K562 (cell line): ENCODE data around the gene COL10A1. TPM values are rescaled to one million over a fixed set of nuclear protein-coding genes. Genes with fewer than 3 reads are reported as not detected.

Source experiments
- ATAC-seq: fragments of 200-7000 bp; cut with Tn5 transposase; 3 replicates; pipeline ENCODE4 v1.9.1; 2020; ENCODE audit warnings: moderate library complexity
- BruUV-seq: library from RNA; stranded (reverse); fragments of 400-500 nt; replicated peaks from 2 replicates; lab custom pipeline; 2021; lab: Mats Ljungman, UMichigan
- CTCF ChIA-PET: fragments of 300-600 bp; formaldehyde crosslinking; extraction: SDS; loops from one replicate; lab custom pipeline; 2021; ENCODE audit warnings: low intra/inter-chr PET ratio; lab: Yijun Ruan, JAX
- POLR2A ChIA-PET: fragments of 300-600, 350-650 bp; sonication (Branson Sonifier 250); formaldehyde crosslinking; extraction: SDS; loops from one replicate; lab custom pipeline; 2021; ENCODE audit warnings: antibody characterized with exemption, inconsistent platforms; lab: Yijun Ruan, JAX
- DNase-seq, 4 experiments: peaks; one replicate each; pipeline versions ENCODE4 v3.0.0 to v3.0.0-alpha.2; 2011 to 2018; ENCODE audit warnings: low spot score in 3 of 4, mixed read lengths in 3 of 4; ENCODE audit errors: extremely low read depth in 1 of 4
- FAIRE-seq: peaks from 2 replicates; lab custom pipeline; 2011; peaks lifted over from hg19 to GRCh38; lab: Jason Lieb, UNC
- H2AFZ ChIP-seq: 2 replicates; pipeline ENCODE4 v1.6.0; 2011; ENCODE audit warnings: low read depth, low read length, control low read depth, inconsistent platforms
- H3K27ac ChIP-seq: fragments of 200-600 bp; 3 replicates; pipeline ENCODE4 v1.8.0; 2011; ENCODE audit warnings: low read depth, mild to moderate bottlenecking, control low read depth, inconsistent platforms, low read length, moderate library complexity, mixed read lengths; ENCODE audit errors: extremely low read depth
- H3K27me3 ChIP-seq, 2 experiments: fragments of 300-600 bp in 1 of 2; 2 replicates in 1 of 2; 3 replicates in 1 of 2; pipeline versions ENCODE4 v1.6.0 to v1.8.0; 2011; ENCODE audit warnings: inconsistent platforms in 2 of 2, low read length in 2 of 2, mild to moderate bottlenecking in 1 of 2, mixed read lengths in 1 of 2, moderate library complexity in 1 of 2; ENCODE audit not compliant: control insufficient read depth in 2 of 2, insufficient read depth in 2 of 2
- H3K36me3 ChIP-seq: fragments of 300-600 bp; 3 replicates; pipeline ENCODE4 v1.8.0; 2011; ENCODE audit warnings: mild to moderate bottlenecking, low read length, inconsistent platforms; ENCODE audit not compliant: control insufficient read depth, insufficient read depth
- H3K4me1 ChIP-seq, 2 experiments: fragments of 200-600 bp in 1 of 2; replicated peaks in 1 of 2; 2 replicates in 1 of 2; 3 replicates in 1 of 2; pipeline versions ENCODE4 v1.5.1 to v1.8.0; 2011; ENCODE audit warnings: inconsistent platforms in 2 of 2, low read length in 2 of 2, mild to moderate bottlenecking in 1 of 2, mixed read lengths in 1 of 2, moderate library complexity in 1 of 2; ENCODE audit not compliant: control insufficient read depth in 2 of 2, insufficient read depth in 2 of 2
- H3K4me2 ChIP-seq: 2 replicates; pipeline ENCODE4 v1.6.1; 2011; ENCODE audit warnings: low read length, control low read depth, inconsistent platforms, mixed read lengths; ENCODE audit not compliant: insufficient read depth
- H3K4me3 ChIP-seq: fragments of 200-600 bp; sonication (generic), shearing (Covaris generic); 2 replicates; pipeline ENCODE4 v1.5.1; 2016; ENCODE audit warnings: control low read depth, inconsistent platforms
- H3K79me2 ChIP-seq: fragments of 200-600 bp; 3 replicates; pipeline ENCODE4 v1.8.0; 2011; ENCODE audit warnings: low read length, inconsistent platforms; ENCODE audit not compliant: control insufficient read depth, insufficient read depth
- H3K9ac ChIP-seq, 2 experiments: 2 replicates each; pipeline versions ENCODE4 v1.6.0 to v1.6.1; 2011; ENCODE audit warnings: low read depth in 2 of 2, low read length in 2 of 2, control low read depth in 1 of 2, inconsistent platforms in 1 of 2, mild to moderate bottlenecking in 1 of 2, mixed read lengths in 1 of 2; ENCODE audit not compliant: insufficient read depth in 1 of 2
- H3K9me1 ChIP-seq: one replicate; pipeline ENCODE4 v1.6.0; 2011; ENCODE audit warnings: inconsistent platforms, mild to moderate bottlenecking, low read length, moderate library complexity; ENCODE audit not compliant: control insufficient read depth, insufficient read depth
- H3K9me3 ChIP-seq: replicated peaks from 2 replicates; pipeline ENCODE4 v1.5.1; 2011; ENCODE audit warnings: low read depth, low read length, inconsistent platforms; ENCODE audit not compliant: control insufficient read depth, insufficient read depth
- H4K20me1 ChIP-seq: replicated peaks from 2 replicates; pipeline ENCODE4 v1.6.1; 2011; ENCODE audit warnings: low read length, inconsistent platforms, mixed read lengths; ENCODE audit not compliant: control insufficient read depth, insufficient read depth
- E2F1 ChIP-seq: sonication (generic); formaldehyde crosslinking; IDR thresholded peaks from 2 replicates; pipeline ENCODE4 v1.8.1; 2023; ENCODE audit warnings: mild to moderate bottlenecking, missing genetic modification reagents, moderate library complexity
- FOS ChIP-seq: IDR thresholded peaks from 3 replicates; pipeline ENCODE4 v1.6.1; 2011; ENCODE audit not compliant: insufficient read length; ENCODE audit errors: extremely low read depth
- GABPB2 ChIP-seq: fragments of 250-450 bp; sonication (Bioruptor Pico); conservative IDR thresholded peaks from 2 replicates; pipeline ENCODE4 v1.5.1; 2021; ENCODE audit warnings: mild to moderate bottlenecking
- HMGN3 ChIP-seq: IDR thresholded peaks from 2 replicates; pipeline ENCODE4 v1.6.1; 2011; ENCODE audit warnings: borderline replicate concordance, low read depth, mild to moderate bottlenecking, mixed read lengths, low read length; ENCODE audit not compliant: insufficient read length; ENCODE audit errors: extremely low read depth
- RREB1 ChIP-seq: fragments of 250-450 bp; sonication (Bioruptor Pico); IDR thresholded peaks from 2 replicates; pipeline ENCODE4 v1.4.0; 2020
- THAP12 ChIP-seq: fragments of 250-450 bp; sonication (Bioruptor Pico); IDR thresholded peaks from 2 replicates; pipeline ENCODE4 v1.9.0; 2021; ENCODE audit warnings: mild to moderate bottlenecking, inconsistent platforms
- ZFP30 ChIP-seq: fragments of 250-450 bp; sonication (Bioruptor Pico); IDR thresholded peaks from 2 replicates; pipeline ENCODE4 v1.8.0; 2022; ENCODE audit warnings: moderate library complexity, mild to moderate bottlenecking, inconsistent platforms, borderline replicate concordance
- ZNF134 ChIP-seq: fragments of 250-450 bp; sonication (Bioruptor Pico); conservative IDR thresholded peaks from 2 replicates; pipeline ENCODE4 v1.4.0; 2020
- WGBS: fragments of 100-300 bp; shearing (Covaris generic); methylation state at CpG from one replicate; pipeline ENCODE4 v1.1.6; 2016; ENCODE audit warnings: low coverage, mixed read lengths; ENCODE audit not compliant: insufficient coverage; ENCODE audit errors: missing lambda C conversion rate; 5-methylcytosine and 5-hydroxymethylcytosine counted together
- in situ Hi-C: fragments of 300-500 bp; cut with MboI; formaldehyde crosslinking; loops from 4 replicates; pipeline ENCODE4 v1.15.0; 2018; ENCODE audit warnings: inconsistent platforms, mixed read lengths
- intact Hi-C: fragments of 100-400 bp; cut with micrococcal nuclease; formaldehyde crosslinking; loops from 2 replicates; pipeline ENCODE4 v1.14.2; 2022
- polyA plus RNA-seq, 8 experiments: library from polyadenylated mRNA; depleted of rRNA in 4 of 8; stranded (reverse) in 5 of 8; unstranded in 3 of 8; fragments of >200 nt; fragmentation: Nextera tagmentation in 2 of 8; fragmentation: Illumina TruSeq in 1 of 8; extraction: Ambion mirVana in 2 of 8; extraction: Trizol in 1 of 8; gene quantifications; 2 replicates each; pipeline versions ENCODE4 v1.2.1 to v1.2.3, GENCODE V29; 2011 to 2014; ENCODE audit warnings: inconsistent platforms in 1 of 8, missing spikeins in 1 of 8
- total RNA-seq, 7 experiments: library from RNA; depleted of rRNA in 6 of 7; stranded (reverse); fragments of >200 nt in 6 of 7; fragmentation: Illumina TruSeq in 2 of 7; extraction: Trizol in 2 of 7; gene quantifications; 2 replicates each; pipeline versions ENCODE4 v1.2.1 to v1.2.3, GENCODE V29; 2011 to 2021; ENCODE audit warnings: low replicate concordance in 1 of 7

Gene COL10A1
- total and polyA plus RNA-seq, 9 of the 15 experiments (the other 6 are each of a cell fraction or from before 2014, with no cell fraction given), result 0.06 to 0.08 TPM; not detected in 7

GRCh38 chr6:116070101-116070500 lies 55.8 kb downstream of the COL10A1 start:
- in situ Hi-C loops, result no loop called here
- H3K9ac ChIP-seq, result no peak overlapping the region

More at GRCh38 chr6:116070101-116070500, 55.8 kb downstream of the COL10A1 start:
- ChIA-PET CTCF (no interaction called here), POLR2A (interaction anchor here (0.8 to 2.7 kb wide), 2 partner anchors 9 to 53 kb away, joined by 3 to 9 read pairs; partner anchors contain the start of gene FRK)
- DNase-seq (no peak), FAIRE-seq (no peak), ATAC-seq (no peak)
- Histone ChIP-seq H3K79me2 (no peaks in the 10 kb centered on the region), H3K27ac (no peak overlapping the region), H3K9me1 (no peaks in the 10 kb centered on the region), H4K20me1 (no peaks in the 10 kb centered on the region), H3K9me3 (no peaks in the 10 kb centered on the region), H3K36me3 (no peaks in the 10 kb centered on the region), H3K4me1 (no peaks in the 10 kb centered on the region), H2AFZ (no peak overlapping the region), H3K27me3 (no peaks in the 10 kb centered on the region), H3K4me3 (no peak overlapping the region), H3K4me2 (no peak overlapping the region)
- no peak for TF ChIP-seq E2F1
- no peak for TF ChIP-seq HMGN3
- TF ChIP-seq ZNF134 (CRISPR knock-in tag), result no peak
- TF ChIP-seq RREB1 (CRISPR knock-in tag), result no peak
- no peak for TF ChIP-seq THAP12 (CRISPR knock-in tag)
- TF ChIP-seq ZFP30 (CRISPR knock-in tag), result no peak
- TF ChIP-seq GABPB2, result no peak
- no peak for TF ChIP-seq FOS
- intact Hi-C loops, result no loop called here
- WGBS, result 40% methylated on average over 1 of the region's 1 CpG
- BruUV-seq, result no TSS peak
